ENCODE measurements around the gene MSANTD3. TPM values are rescaled to one million over a fixed set of nuclear protein-coding genes. Genes with fewer than 3 reads are reported as not detected.
A peak's percentile ranks its signal among the peaks of the same experiment; 100 is the strongest.

The MSANTD3 gene
- total and polyA plus RNA-seq, 2 of the 13 experiments (the other 11 are each of a cell fraction or from before 2014, with no cell fraction given) = 10.1 to 19.2 TPM

DNA sequence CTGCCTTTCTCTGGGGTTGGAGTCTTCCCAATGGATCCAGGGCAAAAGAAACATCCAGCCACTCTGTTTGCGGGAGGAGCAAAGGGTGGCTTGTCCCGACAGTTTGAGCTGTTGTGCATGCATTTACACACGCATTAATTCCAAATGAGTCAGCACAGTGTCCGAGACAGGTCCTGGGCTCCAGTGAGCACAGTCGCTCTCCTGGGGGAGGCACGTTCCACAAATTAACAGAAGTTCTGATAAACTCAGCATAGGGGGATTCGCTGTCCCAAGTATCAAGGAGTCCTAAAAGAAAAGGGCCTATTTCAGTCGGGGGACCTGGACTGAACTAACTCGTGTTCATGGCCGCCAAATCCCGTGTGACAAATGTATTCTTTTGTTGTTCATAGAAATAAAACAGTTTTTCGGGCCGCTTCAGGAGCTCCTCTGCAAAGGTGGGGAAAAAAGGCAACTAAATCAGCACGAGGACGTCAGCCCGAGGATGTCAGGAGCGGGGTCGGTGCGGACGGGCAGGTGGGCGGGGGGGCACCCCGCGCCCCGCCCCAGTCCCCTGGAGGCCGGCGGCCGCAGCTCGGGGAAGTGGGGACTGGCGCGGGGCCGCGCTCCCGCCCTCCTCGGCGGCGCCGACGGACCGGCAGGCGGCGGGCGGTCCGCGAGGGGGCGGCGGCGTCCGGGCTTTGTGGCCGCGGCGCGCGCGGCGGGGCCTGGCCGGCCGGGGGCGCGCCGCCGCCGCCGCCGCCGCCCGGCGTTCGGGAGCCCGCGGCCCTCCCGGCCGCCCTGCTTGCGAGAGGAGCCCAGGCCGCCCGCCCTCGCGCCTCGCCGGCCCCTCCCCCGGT lies at the start of gene MSANTD3 (continued):
- TF ChIP-seq, protein P1, sequence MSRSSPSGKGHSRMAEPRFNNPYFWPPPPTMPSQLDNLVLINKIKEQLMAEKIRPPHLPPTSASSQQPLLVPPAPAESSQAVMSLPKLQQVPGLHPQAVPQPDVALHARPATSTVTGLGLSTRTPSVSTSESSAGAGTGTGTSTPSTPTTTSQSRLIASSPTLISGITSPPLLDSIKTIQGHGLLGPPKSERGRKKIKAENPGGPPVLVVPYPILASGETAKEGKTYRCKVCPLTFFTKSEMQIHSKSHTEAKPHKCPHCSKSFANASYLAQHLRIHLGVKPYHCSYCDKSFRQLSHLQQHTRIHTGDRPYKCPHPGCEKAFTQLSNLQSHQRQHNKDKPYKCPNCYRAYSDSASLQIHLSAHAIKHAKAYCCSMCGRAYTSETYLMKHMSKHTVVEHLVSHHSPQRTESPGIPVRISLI (CRISPR knock-in tag; IDR thresholded peaks at IDR 0.05; ENCODE audit: borderline replicate concordance) = no peak
- no peak for TF ChIP-seq SUZ12 (IDR thresholded peaks at IDR 0.05; ENCODE audit: low read depth, low read length)
- TF ChIP-seq TCF12 (IDR thresholded peaks at IDR 0.05) = no peak
- TF ChIP-seq TCF12 (CRISPR knock-in tag; IDR thresholded peaks at IDR 0.05) = no peak
- TF ChIP-seq THRA (CRISPR knock-in tag; IDR thresholded peaks at IDR 0.05; ENCODE audit: borderline replicate concordance) = no peak
- TF ChIP-seq ZNF720 (CRISPR knock-in tag; IDR thresholded peaks at IDR 0.05) = no peak
- TF ChIP-seq MEIS1 (CRISPR knock-in tag; IDR thresholded peaks at IDR 0.05; ENCODE audit: borderline replicate concordance) = no peak
- TF ChIP-seq RORA (CRISPR knock-in tag; IDR thresholded peaks at IDR 0.05) = no peak
- peak; percentile 27; the same call in 1 of the 2 replicates for TF ChIP-seq ETV5 (CRISPR knock-in tag; IDR thresholded peaks at IDR 0.05; ENCODE audit: borderline replicate concordance)
- TF ChIP-seq RFX1 (IDR thresholded peaks at IDR 0.05) = no peak
- TF ChIP-seq ZNF101 (CRISPR knock-in tag; IDR thresholded peaks at IDR 0.05; ENCODE audit: borderline replicate concordance, low read depth) = no peak
- TF ChIP-seq ZNF44 (CRISPR knock-in tag; IDR thresholded peaks at IDR 0.05) = no peak
- no peak for TF ChIP-seq ZNF792 (CRISPR knock-in tag; IDR thresholded peaks at IDR 0.05)
- TF ChIP-seq SSRP1 (CRISPR knock-in tag; IDR thresholded peaks at IDR 0.05) = no peak
- TF ChIP-seq, protein P2, sequence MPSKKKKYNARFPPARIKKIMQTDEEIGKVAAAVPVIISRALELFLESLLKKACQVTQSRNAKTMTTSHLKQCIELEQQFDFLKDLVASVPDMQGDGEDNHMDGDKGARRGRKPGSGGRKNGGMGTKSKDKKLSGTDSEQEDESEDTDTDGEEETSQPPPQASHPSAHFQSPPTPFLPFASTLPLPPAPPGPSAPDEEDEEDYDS (CRISPR knock-in tag; IDR thresholded peaks at IDR 0.05) = peak; percentile 13; the same call in 1 of the 2 replicates
- no peak for TF ChIP-seq ATM (IDR thresholded peaks at IDR 0.05; ENCODE audit: borderline replicate concordance)
- TF ChIP-seq, protein P3, sequence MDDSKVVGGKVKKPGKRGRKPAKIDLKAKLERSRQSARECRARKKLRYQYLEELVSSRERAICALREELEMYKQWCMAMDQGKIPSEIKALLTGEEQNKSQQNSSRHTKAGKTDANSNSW (CRISPR knock-in tag; IDR thresholded peaks at IDR 0.05; ENCODE audit: borderline replicate concordance) = no peak
- TF ChIP-seq MTF1 (CRISPR knock-in tag; IDR thresholded peaks at IDR 0.05) = no peak
- TF ChIP-seq CCAR2 (optimal IDR thresholded peaks at IDR 0.05; ENCODE audit: low read depth, low read length) = no peak
- peak; percentile 35; the same call in 1 of the 2 replicates for TF ChIP-seq MYC (CRISPR knock-in tag; IDR thresholded peaks at IDR 0.05; ENCODE audit: borderline replicate concordance)
- TF ChIP-seq ZNF503 (CRISPR knock-in tag; IDR thresholded peaks at IDR 0.05) = no peak
- TF ChIP-seq HMG20A (CRISPR knock-in tag; IDR thresholded peaks at IDR 0.05; ENCODE audit: borderline replicate concordance) = no peak; the same call in 1 of the 2 replicates
- TF ChIP-seq REXO4 (CRISPR knock-in tag; IDR thresholded peaks at IDR 0.05; ENCODE audit: borderline replicate concordance) = no peak
- TF ChIP-seq, protein P4, sequence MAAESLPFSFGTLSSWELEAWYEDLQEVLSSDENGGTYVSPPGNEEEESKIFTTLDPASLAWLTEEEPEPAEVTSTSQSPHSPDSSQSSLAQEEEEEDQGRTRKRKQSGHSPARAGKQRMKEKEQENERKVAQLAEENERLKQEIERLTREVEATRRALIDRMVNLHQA (CRISPR knock-in tag; IDR thresholded peaks at IDR 0.05) = no peak
- no peak for TF ChIP-seq MED13 (CRISPR knock-in tag; IDR thresholded peaks at IDR 0.05)
- TF ChIP-seq MEIS2 (CRISPR knock-in tag; IDR thresholded peaks at IDR 0.05) = no peak
- TF ChIP-seq SNRNP70 (IDR thresholded peaks at IDR 0.05; ENCODE audit: low read depth, low read length) = no peak
